SK-N-SH (cell line): ENCODE measurements around the gene DBNL. TPM values are rescaled to one million over a fixed set of nuclear protein-coding genes. Genes with fewer than 3 reads are reported as not detected.

Experiments
- CTCF ChIA-PET: fragments of 300-600, 350-600 bp; formaldehyde crosslinking; extraction: SDS; loops from one replicate; lab custom pipeline; 2021; lab: Yijun Ruan, JAX
- POLR2A ChIA-PET: fragments of 350-600 bp; sonication (Branson Sonifier 250); formaldehyde crosslinking; extraction: SDS; loops from one replicate; lab custom pipeline; 2020; ENCODE audit warnings: antibody characterized with exemption, inconsistent platforms; lab: Yijun Ruan, JAX
- DNase-seq: peaks from one replicate; pipeline ENCODE4 v3.0.0; 2012
- H2AFZ ChIP-seq: fragments of 200-600 bp; sonication (generic); 2 replicates; pipeline ENCODE4 v1.8.1; 2016; ENCODE audit warnings: antibody characterized with exemption, mild to moderate bottlenecking, low read depth
- H3F3A ChIP-seq: fragments of 200-600 bp; sonication (generic); replicated peaks from 2 replicates; pipeline ENCODE3; 2016; ENCODE audit warnings: antibody characterized with exemption, mild to moderate bottlenecking; ENCODE audit not compliant: insufficient read depth
- H3K27ac ChIP-seq, 2 experiments: fragments of 200-500 bp in 1 of 2; fragments of 200-600 bp in 1 of 2; sonication (Bioruptor generic) in 1 of 2; sonication (generic), shearing (Covaris generic) in 1 of 2; 2 replicates each; pipeline versions ENCODE4 v1.5.1 to v1.6.1; 2014 to 2016; ENCODE audit warnings: low read depth in 2 of 2, inconsistent platforms in 1 of 2, low read length in 1 of 2, mild to moderate bottlenecking in 1 of 2, mixed read lengths in 1 of 2
- H3K27me3 ChIP-seq: fragments of 200-600 bp; sonication (generic), shearing (Covaris generic); 2 replicates; pipeline ENCODE4 v1.6.1; 2016; ENCODE audit warnings: mixed run types; ENCODE audit not compliant: insufficient read depth
- H3K36me3 ChIP-seq, 2 experiments: fragments of 200-500 bp in 1 of 2; fragments of 200-600 bp in 1 of 2; sonication (Bioruptor generic) in 1 of 2; sonication (generic) in 1 of 2; replicated peaks in 1 of 2; 2 replicates each; pipeline versions ENCODE3 to v1.5.1; 2014 to 2016; ENCODE audit warnings: low read length in 1 of 2, mild to moderate bottlenecking in 1 of 2; ENCODE audit not compliant: insufficient read depth in 2 of 2, control insufficient read depth in 1 of 2
- H3K4me1 ChIP-seq, 2 experiments: fragments of 200-500 bp in 1 of 2; fragments of 200-600 bp in 1 of 2; sonication (Bioruptor generic) in 1 of 2; sonication (generic), shearing (Covaris generic) in 1 of 2; 2 replicates each; pipeline versions ENCODE4 v1.5.1 to v1.6.1; 2014 to 2016; ENCODE audit warnings: low read depth in 1 of 2, low read length in 1 of 2, mixed run types in 1 of 2; ENCODE audit not compliant: insufficient read depth in 2 of 2, control insufficient read depth in 1 of 2
- H3K4me2 ChIP-seq: fragments of 200-600 bp; sonication (generic), shearing (Covaris generic); 2 replicates; pipeline ENCODE4 v1.6.1; 2017; ENCODE audit warnings: mixed run types
- H3K4me3 ChIP-seq, 2 experiments: fragments of 200-500 bp in 1 of 2; fragments of 200-600 bp in 1 of 2; sonication (Bioruptor generic) in 1 of 2; sonication (generic), shearing (Covaris generic) in 1 of 2; 2 replicates each; pipeline versions ENCODE4 v1.5.1 to v1.8.1; 2014 to 2016; ENCODE audit warnings: low read depth in 2 of 2, inconsistent platforms in 1 of 2, low read length in 1 of 2, mild to moderate bottlenecking in 1 of 2, mixed read lengths in 1 of 2, moderate library complexity in 1 of 2
- H3K79me2 ChIP-seq: fragments of 200-600 bp; sonication (generic); 2 replicates; pipeline ENCODE4 v1.8.1; 2017; ENCODE audit warnings: mild to moderate bottlenecking; ENCODE audit not compliant: insufficient read depth
- H3K9ac ChIP-seq: fragments of 200-600 bp; sonication (generic); 2 replicates; pipeline ENCODE4 v1.6.1; 2017; ENCODE audit warnings: mixed run types
- H3K9me2 ChIP-seq: fragments of 200-600 bp; sonication (generic); 2 replicates; pipeline ENCODE4 v1.6.1; 2017; ENCODE audit warnings: mixed run types
- H3K9me3 ChIP-seq: fragments of 200-600 bp; sonication (generic); 2 replicates; pipeline ENCODE4 v1.6.1; 2017; ENCODE audit warnings: mixed run types, mild to moderate bottlenecking, moderate library complexity
- H4K20me1 ChIP-seq: fragments of 200-600 bp; sonication (generic); 2 replicates; pipeline ENCODE4 v1.6.1; 2017; ENCODE audit warnings: mild to moderate bottlenecking, mixed run types; ENCODE audit not compliant: insufficient read depth
- CHD2 ChIP-seq: fragments of 150-350 bp; IDR thresholded peaks from 2 replicates; pipeline ENCODE4 v1.6.1; 2018; ENCODE audit warnings: low read length; ENCODE audit not compliant: partially characterized antibody
- ELF1 ChIP-seq: IDR thresholded peaks from 2 replicates; pipeline ENCODE4 v1.4.0; 2012
- EZH2phosphoT487 ChIP-seq: fragments of 200-600 bp; sonication (generic); IDR thresholded peaks from 2 replicates; pipeline ENCODE4 v1.6.1; 2017; ENCODE audit warnings: low read depth, mixed run types, mild to moderate bottlenecking, antibody characterized with exemption, moderate library complexity, borderline replicate concordance
- FOSL2 ChIP-seq: IDR thresholded peaks from 2 replicates; pipeline ENCODE4 v1.4.0; 2012; ENCODE audit warnings: low read depth, mild to moderate bottlenecking, moderate library complexity, borderline replicate concordance
- FOXJ3 ChIP-seq: sonication (generic); formaldehyde crosslinking; IDR thresholded peaks from 2 replicates; pipeline ENCODE4 v1.5.1; 2020; ENCODE audit warnings: mild to moderate bottlenecking, missing genetic modification reagents
- FOXM1 ChIP-seq: IDR thresholded peaks from 2 replicates; pipeline ENCODE4 v1.4.0; 2012; ENCODE audit warnings: low read depth, mild to moderate bottlenecking
- GABPA ChIP-seq: IDR thresholded peaks from 2 replicates; pipeline ENCODE4 v1.4.0; 2012; ENCODE audit warnings: low read depth, mild to moderate bottlenecking
- GATA2 ChIP-seq: sonication (generic); formaldehyde crosslinking; IDR thresholded peaks from 2 replicates; pipeline ENCODE4 v1.5.0; 2020; ENCODE audit warnings: mild to moderate bottlenecking, missing genetic modification reagents
- JUND ChIP-seq: IDR thresholded peaks from 2 replicates; pipeline ENCODE4 v1.4.0; 2012
- MEF2A ChIP-seq: IDR thresholded peaks from 2 replicates; pipeline ENCODE4 v1.4.0; 2012; ENCODE audit warnings: low read depth, borderline replicate concordance
- NFIC ChIP-seq: IDR thresholded peaks from 2 replicates; pipeline ENCODE4 v1.4.0; 2012; ENCODE audit warnings: borderline replicate concordance
- NRF1 ChIP-seq: IDR thresholded peaks from 2 replicates; pipeline ENCODE4 v1.6.1; 2012; ENCODE audit warnings: low read depth, mild to moderate bottlenecking, low read length
- RAD21 ChIP-seq: IDR thresholded peaks from 2 replicates; pipeline ENCODE4 v1.6.1; 2012; ENCODE audit warnings: mild to moderate bottlenecking, low read length
- RCOR1 ChIP-seq: fragments of 150-350 bp; IDR thresholded peaks from 2 replicates; pipeline ENCODE4 v1.6.1; 2017; ENCODE audit warnings: antibody characterized with exemption, low read length
- RFX5 ChIP-seq: IDR thresholded peaks from 2 replicates; pipeline ENCODE4 v1.6.1; 2012; ENCODE audit warnings: mild to moderate bottlenecking, improper control_type of control experiment, low read length
- SIN3A ChIP-seq: IDR thresholded peaks from 2 replicates; pipeline ENCODE4 v1.6.1; 2012; ENCODE audit warnings: low read depth, mild to moderate bottlenecking, low read length, moderate library complexity, borderline replicate concordance
- TAF1 ChIP-seq: IDR thresholded peaks from 2 replicates; pipeline ENCODE4 v1.6.1; 2012; ENCODE audit warnings: low read depth, mild to moderate bottlenecking, low read length, moderate library complexity, borderline replicate concordance
- TCF12 ChIP-seq: IDR thresholded peaks from 2 replicates; pipeline ENCODE4 v1.4.0; 2012
- TEAD4 ChIP-seq: IDR thresholded peaks from 2 replicates; pipeline ENCODE4 v1.4.0; 2012; ENCODE audit warnings: mild to moderate bottlenecking, borderline replicate concordance; ENCODE audit not compliant: insufficient read depth
- YY1 ChIP-seq: IDR thresholded peaks from 2 replicates; pipeline ENCODE4 v1.4.0; 2012; ENCODE audit warnings: low read depth, mild to moderate bottlenecking
- WGBS: methylation state at CpG from one replicate; pipeline ENCODE4 v1.1.6; 2017; ENCODE audit warnings: low lambda C conversion rate; 5-methylcytosine and 5-hydroxymethylcytosine counted together
- polyA plus RNA-seq, 3 experiments: library from polyadenylated mRNA; depleted of rRNA; stranded (reverse); fragments of >200 nt; gene quantifications; 2 replicates each; pipeline ENCODE4 v1.2.3, GENCODE V29; 2012
- TF ChIP-seq, protein P1 (sequence below): IDR thresholded peaks from 2 replicates; pipeline ENCODE4 v1.6.1; 2012; ENCODE audit warnings: mild to moderate bottlenecking, low read depth, low read length, moderate library complexity
- TF ChIP-seq, protein P2 (sequence below): fragments of 200-600 bp; sonication (generic); IDR thresholded peaks from 2 replicates; pipeline ENCODE4 v1.6.1; 2017; ENCODE audit warnings: antibody characterized with exemption, mild to moderate bottlenecking, moderate library complexity
- TF ChIP-seq, protein P3 (sequence below): fragments of 150-350 bp; IDR thresholded peaks from 2 replicates; pipeline ENCODE4 v1.6.1; 2017; ENCODE audit warnings: antibody characterized with exemption, low read length, low read depth, borderline replicate concordance
- TF ChIP-seq, protein P4 (sequence below): fragments of 150-350 bp; IDR thresholded peaks from 2 replicates; pipeline ENCODE4 v1.6.1; 2016; ENCODE audit warnings: mild to moderate bottlenecking, low read depth, low read length
- TF ChIP-seq, protein P5 (sequence below): IDR thresholded peaks from 2 replicates; pipeline ENCODE4 v1.4.0; 2012; ENCODE audit warnings: low read depth, borderline replicate concordance

The DBNL gene
- polyA plus RNA-seq, 1 of the 3 experiments (the other 2 are of a cell fraction): 244 TPM

DNA sequence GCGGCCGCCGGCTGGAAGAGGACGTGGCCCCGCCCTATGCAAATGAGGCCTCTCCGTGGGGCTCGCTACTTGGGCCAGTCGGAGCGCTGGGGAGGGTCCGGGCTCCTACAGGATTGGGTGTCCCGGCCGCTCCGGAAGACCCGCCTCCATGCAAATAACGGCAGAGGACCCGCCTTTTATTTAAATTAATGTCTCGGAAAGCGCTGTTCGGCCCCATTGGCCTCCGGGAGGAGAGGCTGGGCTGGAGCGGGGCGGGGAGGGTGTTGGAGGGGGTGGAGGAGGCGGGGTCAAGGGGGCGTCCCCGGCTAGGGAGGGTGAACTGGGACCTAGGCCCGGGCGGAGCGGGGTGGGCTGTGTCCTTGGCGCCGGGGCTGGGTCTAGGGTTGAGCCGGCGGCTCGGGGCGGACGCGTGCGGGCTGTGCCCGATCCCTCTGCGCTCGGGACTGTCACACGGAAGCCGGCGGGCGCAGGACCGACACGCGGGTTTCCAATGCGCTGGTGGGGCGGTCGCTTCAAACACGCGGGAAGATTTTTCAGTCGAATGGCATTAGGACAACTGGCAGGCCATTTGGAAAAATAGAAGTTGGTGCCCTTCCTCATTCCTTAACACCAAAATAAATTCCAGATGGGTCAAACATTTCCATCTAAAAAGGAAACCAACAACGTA is 38.2 kb downstream of the DBNL start (continued):
- TF ChIP-seq, protein P1, sequence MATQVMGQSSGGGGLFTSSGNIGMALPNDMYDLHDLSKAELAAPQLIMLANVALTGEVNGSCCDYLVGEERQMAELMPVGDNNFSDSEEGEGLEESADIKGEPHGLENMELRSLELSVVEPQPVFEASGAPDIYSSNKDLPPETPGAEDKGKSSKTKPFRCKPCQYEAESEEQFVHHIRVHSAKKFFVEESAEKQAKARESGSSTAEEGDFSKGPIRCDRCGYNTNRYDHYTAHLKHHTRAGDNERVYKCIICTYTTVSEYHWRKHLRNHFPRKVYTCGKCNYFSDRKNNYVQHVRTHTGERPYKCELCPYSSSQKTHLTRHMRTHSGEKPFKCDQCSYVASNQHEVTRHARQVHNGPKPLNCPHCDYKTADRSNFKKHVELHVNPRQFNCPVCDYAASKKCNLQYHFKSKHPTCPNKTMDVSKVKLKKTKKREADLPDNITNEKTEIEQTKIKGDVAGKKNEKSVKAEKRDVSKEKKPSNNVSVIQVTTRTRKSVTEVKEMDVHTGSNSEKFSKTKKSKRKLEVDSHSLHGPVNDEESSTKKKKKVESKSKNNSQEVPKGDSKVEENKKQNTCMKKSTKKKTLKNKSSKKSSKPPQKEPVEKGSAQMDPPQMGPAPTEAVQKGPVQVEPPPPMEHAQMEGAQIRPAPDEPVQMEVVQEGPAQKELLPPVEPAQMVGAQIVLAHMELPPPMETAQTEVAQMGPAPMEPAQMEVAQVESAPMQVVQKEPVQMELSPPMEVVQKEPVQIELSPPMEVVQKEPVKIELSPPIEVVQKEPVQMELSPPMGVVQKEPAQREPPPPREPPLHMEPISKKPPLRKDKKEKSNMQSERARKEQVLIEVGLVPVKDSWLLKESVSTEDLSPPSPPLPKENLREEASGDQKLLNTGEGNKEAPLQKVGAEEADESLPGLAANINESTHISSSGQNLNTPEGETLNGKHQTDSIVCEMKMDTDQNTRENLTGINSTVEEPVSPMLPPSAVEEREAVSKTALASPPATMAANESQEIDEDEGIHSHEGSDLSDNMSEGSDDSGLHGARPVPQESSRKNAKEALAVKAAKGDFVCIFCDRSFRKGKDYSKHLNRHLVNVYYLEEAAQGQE: 0 out of 2 replicates have a peak, but pooled peaks have one; percentile 17
- peak; percentile 70; the same call in 1 of the 2 replicates for TF ChIP-seq SIN3A
- no peak for TF ChIP-seq MEF2A
- TF ChIP-seq GATA2 (CRISPR knock-in tag): no peak
- peak; percentile 84 for TF ChIP-seq ELF1
- peak; percentile 25; the same call in 1 of the 2 replicates for TF ChIP-seq TAF1
- no peak for TF ChIP-seq FOSL2
- no peak for TF ChIP-seq JUND
- TF ChIP-seq RCOR1: peak; percentile 59; the same call in 1 of the 2 replicates
- no peak for TF ChIP-seq NRF1
- 0 out of 2 replicates have a peak, but pooled peaks have one; percentile 25 for TF ChIP-seq NFIC

DNA sequence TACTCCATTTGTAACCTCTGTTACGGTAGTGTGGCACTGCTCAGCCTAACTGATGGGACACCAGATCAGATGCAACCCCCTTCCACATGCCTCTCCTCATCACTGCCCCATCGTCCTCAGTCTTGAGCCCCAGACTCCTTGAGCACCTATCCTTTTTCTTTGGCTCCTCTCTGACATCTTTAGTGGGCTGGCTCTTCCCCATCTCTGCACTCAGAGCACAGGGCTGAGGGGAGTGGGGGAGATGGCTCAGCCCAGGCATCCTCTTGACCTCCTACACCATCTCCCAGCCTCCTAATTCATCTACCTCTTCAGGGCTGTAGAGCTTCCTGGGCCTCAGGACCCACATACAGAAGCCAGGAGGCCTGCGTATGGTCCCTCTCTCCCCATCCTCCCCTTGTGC is 39.3 kb downstream of the DBNL start:
- Histone ChIP-seq H3K4me3 (no peak overlapping the region), H3K9me3 (no peaks in the 10 kb centered on the region), H2AFZ (no peak overlapping the region), H3K4me1 (peaks cover 22 to 28% of the 10 kb centered on the region in 2 experiments), H3K79me2 (peaks cover 21% of the 10 kb centered on the region), H4K20me1 (no peaks in the 10 kb centered on the region), H3K9ac (no peak overlapping the region), H3K9me2 (no peaks in the 10 kb centered on the region), H3K27me3 (no peaks in the 10 kb centered on the region), H3F3A (peaks cover 39% of the 10 kb centered on the region), H3K36me3 (peaks cover 4 to 20% of the 10 kb centered on the region in 2 experiments), H3K27ac (peak overlapping the region in 1 of 2 experiments; percentile 100; a peak in 2 of 4 replicates), H3K4me2 (peak overlapping the region; percentile 84; the same call in 1 of the 2 replicates)
- TF ChIP-seq CHD2 (no peak), TCF12 (no peak), RAD21 (no peak), RFX5 (no peak), EZH2phosphoT487 (no peak), FOXJ3 (CRISPR knock-in tag) (no peak), YY1 (no peak), GABPA (no peak), FOXM1 (no peak), TEAD4 (no peak)
- TF ChIP-seq, protein P2, sequence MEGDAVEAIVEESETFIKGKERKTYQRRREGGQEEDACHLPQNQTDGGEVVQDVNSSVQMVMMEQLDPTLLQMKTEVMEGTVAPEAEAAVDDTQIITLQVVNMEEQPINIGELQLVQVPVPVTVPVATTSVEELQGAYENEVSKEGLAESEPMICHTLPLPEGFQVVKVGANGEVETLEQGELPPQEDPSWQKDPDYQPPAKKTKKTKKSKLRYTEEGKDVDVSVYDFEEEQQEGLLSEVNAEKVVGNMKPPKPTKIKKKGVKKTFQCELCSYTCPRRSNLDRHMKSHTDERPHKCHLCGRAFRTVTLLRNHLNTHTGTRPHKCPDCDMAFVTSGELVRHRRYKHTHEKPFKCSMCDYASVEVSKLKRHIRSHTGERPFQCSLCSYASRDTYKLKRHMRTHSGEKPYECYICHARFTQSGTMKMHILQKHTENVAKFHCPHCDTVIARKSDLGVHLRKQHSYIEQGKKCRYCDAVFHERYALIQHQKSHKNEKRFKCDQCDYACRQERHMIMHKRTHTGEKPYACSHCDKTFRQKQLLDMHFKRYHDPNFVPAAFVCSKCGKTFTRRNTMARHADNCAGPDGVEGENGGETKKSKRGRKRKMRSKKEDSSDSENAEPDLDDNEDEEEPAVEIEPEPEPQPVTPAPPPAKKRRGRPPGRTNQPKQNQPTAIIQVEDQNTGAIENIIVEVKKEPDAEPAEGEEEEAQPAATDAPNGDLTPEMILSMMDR: no peak
- TF ChIP-seq, protein P3, sequence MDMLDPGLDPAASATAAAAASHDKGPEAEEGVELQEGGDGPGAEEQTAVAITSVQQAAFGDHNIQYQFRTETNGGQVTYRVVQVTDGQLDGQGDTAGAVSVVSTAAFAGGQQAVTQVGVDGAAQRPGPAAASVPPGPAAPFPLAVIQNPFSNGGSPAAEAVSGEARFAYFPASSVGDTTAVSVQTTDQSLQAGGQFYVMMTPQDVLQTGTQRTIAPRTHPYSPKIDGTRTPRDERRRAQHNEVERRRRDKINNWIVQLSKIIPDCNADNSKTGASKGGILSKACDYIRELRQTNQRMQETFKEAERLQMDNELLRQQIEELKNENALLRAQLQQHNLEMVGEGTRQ: no peak
- TF ChIP-seq, protein P4, sequence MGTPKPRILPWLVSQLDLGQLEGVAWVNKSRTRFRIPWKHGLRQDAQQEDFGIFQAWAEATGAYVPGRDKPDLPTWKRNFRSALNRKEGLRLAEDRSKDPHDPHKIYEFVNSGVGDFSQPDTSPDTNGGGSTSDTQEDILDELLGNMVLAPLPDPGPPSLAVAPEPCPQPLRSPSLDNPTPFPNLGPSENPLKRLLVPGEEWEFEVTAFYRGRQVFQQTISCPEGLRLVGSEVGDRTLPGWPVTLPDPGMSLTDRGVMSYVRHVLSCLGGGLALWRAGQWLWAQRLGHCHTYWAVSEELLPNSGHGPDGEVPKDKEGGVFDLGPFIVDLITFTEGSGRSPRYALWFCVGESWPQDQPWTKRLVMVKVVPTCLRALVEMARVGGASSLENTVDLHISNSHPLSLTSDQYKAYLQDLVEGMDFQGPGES: no peak
- TF ChIP-seq, protein P5, sequence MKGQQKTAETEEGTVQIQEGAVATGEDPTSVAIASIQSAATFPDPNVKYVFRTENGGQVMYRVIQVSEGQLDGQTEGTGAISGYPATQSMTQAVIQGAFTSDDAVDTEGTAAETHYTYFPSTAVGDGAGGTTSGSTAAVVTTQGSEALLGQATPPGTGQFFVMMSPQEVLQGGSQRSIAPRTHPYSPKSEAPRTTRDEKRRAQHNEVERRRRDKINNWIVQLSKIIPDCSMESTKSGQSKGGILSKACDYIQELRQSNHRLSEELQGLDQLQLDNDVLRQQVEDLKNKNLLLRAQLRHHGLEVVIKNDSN: no peak
- WGBS: 94% methylated on average over 3 of the region's 3 CpGs
- CTCF ChIA-PET: interaction anchor here (1.9 to 3.0 kb wide), 2 partner anchors 11 to 113 kb away, joined by 7 to 8 read pairs; no protein-coding TSS in a partner anchor
- POLR2A ChIA-PET: no interaction called here
- no peak for DNase-seq
